Measurements from ENCODE around the gene PCYOX1L.
A peak's percentile ranks its signal among the peaks of the same experiment; 100 is the strongest.

PCYOX1L gene

GRCh38 chr5:149338364-149338763 lies 19.5 kb upstream of the PCYOX1L start:
- DNase-seq, result no peak

- DNase-seq, result no peak
Measured at GRCh38 chr5:149340920-149341319, 16.9 kb upstream of the PCYOX1L start.

GRCh38 chr5:149341876-149342275 lies 16.0 kb upstream of the PCYOX1L start:
- no peak for DNase-seq

- no peak for DNase-seq
Measured at GRCh38 chr5:149344151-149344550, 13.7 kb upstream of the PCYOX1L start.

GRCh38 chr5:149345147-149345891 lies 12.5 kb upstream of the PCYOX1L start, which contains the start of gene GRPEL2:
Gene GRPEL2, plus strand, starts transcription at chr5:149345499. Its CDS starts 41 bp downstream, at chr5:149345540.
- DNase-seq, result peak; percentile 98

- DNase-seq, result peak; percentile 36
Measured at GRCh38 chr5:149345892-149346222, 12.0 kb upstream of the PCYOX1L start.

- DNase-seq, result no peak
Measured at GRCh38 chr5:149348518-149348917, 9.3 kb upstream of the PCYOX1L start.

- DNase-seq, result no peak
Measured at GRCh38 chr5:149349382-149349781, 8.5 kb upstream of the PCYOX1L start.

- DNase-seq, result no peak
Measured at GRCh38 chr5:149352169-149352568, 5.7 kb upstream of the PCYOX1L start.

GRCh38 chr5:149353911-149354310 lies 3.9 kb upstream of the PCYOX1L start:
- no peak for DNase-seq

- no peak for DNase-seq
Measured at GRCh38 chr5:149355688-149356087, 2.2 kb upstream of the PCYOX1L start.

GRCh38 chr5:149356391-149356790 lies 1.5 kb upstream of the PCYOX1L start:
- DNase-seq, result no peak

- DNase-seq, result peak; percentile 28
Measured at GRCh38 chr5:149358294-149358651, 427 bp downstream of the PCYOX1L start.

- no peak for DNase-seq
Measured at GRCh38 chr5:149358868-149359495, 1.1 kb downstream of the PCYOX1L start.

GRCh38 chr5:149360272-149360671 lies 2.4 kb downstream of the PCYOX1L start:
- DNase-seq, result no peak

- DNase-seq, result no peak
Measured at GRCh38 chr5:149362541-149362940, 4.7 kb downstream of the PCYOX1L start.

- DNase-seq, result no peak
Measured at GRCh38 chr5:149363358-149363757, 5.5 kb downstream of the PCYOX1L start.

GRCh38 chr5:149363936-149364335 lies 6.1 kb downstream of the PCYOX1L start:
- DNase-seq, result no peak

GRCh38 chr5:149364719-149365118 lies 6.9 kb downstream of the PCYOX1L start:
- no peak for DNase-seq

- no peak for DNase-seq
Measured at GRCh38 chr5:149365418-149365817, 7.6 kb downstream of the PCYOX1L start.

- no peak for DNase-seq
Measured at GRCh38 chr5:149366169-149366729, 8.4 kb downstream of the PCYOX1L start.

- peak; percentile 77 for DNase-seq
Measured at GRCh38 chr5:149367249-149367971, 9.6 kb downstream of the PCYOX1L start.

- no peak for DNase-seq
Measured at GRCh38 chr5:149367972-149368645, 10.3 kb downstream of the PCYOX1L start.

All from EL (cell line).